ENCODE measurements around the gene INPPL1.

Gene INPPL1

DNA sequence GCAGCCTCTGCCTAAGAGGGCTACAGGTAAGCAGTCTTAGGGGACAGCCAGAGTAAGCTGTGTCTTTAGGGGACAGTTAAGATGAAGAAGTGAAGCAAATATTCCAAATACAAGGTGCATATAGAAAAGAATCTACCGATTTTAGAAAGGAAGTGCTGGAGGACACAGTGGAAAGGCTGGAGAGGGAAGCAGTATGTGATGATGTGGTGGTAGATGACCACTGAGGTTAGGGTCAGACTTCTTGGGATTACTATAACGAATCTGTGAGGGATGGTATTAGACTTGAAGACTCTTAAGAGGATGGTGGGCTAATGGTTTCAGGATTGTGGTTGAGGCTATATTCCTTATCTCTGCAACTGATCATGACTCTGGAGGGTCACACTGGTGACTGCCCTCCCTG is 59.4 kb downstream of the INPPL1 start:
- no peak for DNase-seq (ENCODE audit: low read depth, low spot score)

- DNase-seq (ENCODE audit: low read depth, low spot score): no peak
These were observed 62.7 kb downstream of the INPPL1 start for GRCh38 chr11:72287293-72287692.

All from ELF-1 (cell line).